Keratinocyte (primary cell): Measurements from ENCODE around the gene CCDC12.

ENCODE experiments used
- CTCF ChIP-seq, 3 experiments: IDR thresholded peaks in 1 of 3; conservative IDR thresholded peaks in 1 of 3; optimal IDR thresholded peaks in 1 of 3; 2 replicates in 2 of 3; 3 replicates in 1 of 3; pipeline versions ENCODE3 to v1.5.1; 2011; ENCODE audit warnings: low read length in 3 of 3, mild to moderate bottlenecking in 3 of 3, moderate library complexity in 2 of 3, control low read depth in 1 of 3, inconsistent platforms in 1 of 3; ENCODE audit not compliant: insufficient read depth in 2 of 3; ENCODE audit errors: extremely low read depth in 1 of 3
- EZH2 ChIP-seq: IDR thresholded peaks from one replicate; pipeline ENCODE4 v1.6.1; 2012; ENCODE audit warnings: inconsistent platforms, mild to moderate bottlenecking, low read length, moderate library complexity

GRCh38 chr3:46909535-46910161 is 66.9 kb downstream of the CCDC12 start:
- TF ChIP-seq CTCF (optimal IDR thresholded peaks at IDR 0.05 in 1 of 3, IDR thresholded peaks at IDR 0.05 in 1 of 3, conservative IDR thresholded peaks at IDR 0.05 in 1 of 3; ENCODE audit: extremely low read depth in 1 of 3, insufficient read depth in 2 of 3, low read length in 3 of 3) (peak in 2 of 3 experiments; percentile 82 to 85), EZH2 (no peak)
